ENCODE data around the gene PUM1. TPM values are rescaled to one million over a fixed set of nuclear protein-coding genes. Genes with fewer than 3 reads are reported as not detected.

PUM1 gene
- total and polyA plus RNA-seq, 2 of the 4 experiments (the other 2 are of a cell fraction) = 75.4 to 137 TPM

DNA sequence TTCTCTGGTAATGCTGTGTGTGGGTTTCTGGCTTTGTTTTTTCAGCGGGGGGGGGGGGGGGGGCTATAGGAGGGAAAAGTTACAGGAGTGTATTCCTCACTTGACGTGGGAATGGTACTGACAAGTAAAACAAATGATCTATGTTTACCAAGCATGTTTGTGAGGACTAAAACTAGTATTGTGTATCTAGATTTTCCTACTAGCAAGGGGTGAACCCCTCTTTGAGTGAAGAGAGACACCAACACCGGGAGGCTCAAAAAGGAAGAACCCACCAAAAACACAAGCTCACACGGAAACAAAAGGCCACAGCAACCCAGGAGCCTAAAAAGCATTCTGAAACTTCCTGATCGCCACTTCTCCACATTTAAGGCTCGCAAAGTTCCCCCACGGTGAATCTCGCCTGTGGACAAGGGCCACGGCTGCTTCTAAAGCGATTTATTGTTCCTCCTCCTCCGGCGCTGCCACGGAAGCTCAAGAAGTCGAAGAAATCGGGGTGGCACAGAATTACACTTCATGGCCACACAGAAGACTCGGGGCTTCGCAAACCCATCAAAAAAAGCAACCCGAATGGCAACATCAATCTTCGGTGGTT lies 703 bp downstream of the PUM1 start:
- peak overlapping the region; percentile 96 for H3K4me3 ChIP-seq (ENCODE audit: insufficient read depth, low read depth, low read length)
- intact Hi-C loops (cut with micrococcal nuclease) (loop anchor here (2.0 to 5.0 kb wide), 3 partner anchors 82 to 123 kb away; no protein-coding TSS in a partner anchor), in situ Hi-C loops (cut with MboI; ENCODE audit: low sequenced_read_pairs) (no loop called here), dilution Hi-C loops (cut with HindIII; ENCODE audit: low sequenced_read_pairs, unreplicated experiment) (no loop called here)
- no peaks in the 10 kb centered on the region for H3K9me3 ChIP-seq (ENCODE audit: control insufficient read depth, insufficient read depth, low read length)
- no peak; the same call in 1 of the 2 replicates for ATAC-seq (ENCODE audit: low read depth)
- peak overlapping the region; percentile 82 for H2AK5ac ChIP-seq (ENCODE audit: low read depth, low read length)
- BruUV-seq (replicated peaks) = no TSS peak
- ChIA-PET POLR2A (ENCODE audit: unreplicated experiment) (no interaction called here), CTCF (no interaction called here)
- peak overlapping the region; percentile 95 for H3K23ac ChIP-seq (ENCODE audit: low read depth, low read length)
- TF ChIP-seq MAFK (IDR thresholded peaks at IDR 0.05; ENCODE audit: low read depth, low read length) = no peak
- no peak for TF ChIP-seq FOS (IDR thresholded peaks at IDR 0.05; ENCODE audit: low read depth, low read length)
- no peak for TF ChIP-seq MXI1 (IDR thresholded peaks at IDR 0.05; ENCODE audit: borderline replicate concordance, low read depth, low read length)
- peak overlapping the region; percentile 80 for H4K5ac ChIP-seq (ENCODE audit: low read depth, low read length)
- peaks cover 46% of the 10 kb centered on the region for H4K20me1 ChIP-seq (ENCODE audit: insufficient read depth, low read length)
- H4K8ac ChIP-seq (ENCODE audit: low read depth in 2 of 2, low read length in 2 of 2) = peak overlapping the region; percentile 90 to 98
- H3K56ac ChIP-seq (ENCODE audit: extremely low read depth, insufficient read depth, low read length) = peak overlapping the region; percentile 93
- H2BK120ac ChIP-seq (ENCODE audit: low read depth, low read length) = peak overlapping the region; percentile 43
- 0 out of 3 replicates have a peak overlapping the region, but pooled peaks have one; percentile 15 for H2BK15ac ChIP-seq (ENCODE audit: low read depth, low read length)
- peak overlapping the region; percentile 95 for H2AK9ac ChIP-seq (replicated peaks; ENCODE audit: low read depth, low read length, poor library complexity)
- DNase-seq = peak; percentile 17
- H2AFZ ChIP-seq (replicated peaks; ENCODE audit: low read length, poor library complexity) = peak overlapping the region; percentile 99
- no peaks in the 10 kb centered on the region for H3K36me3 ChIP-seq (ENCODE audit: control insufficient read depth, insufficient read depth, low read length)
- H3K79me1 ChIP-seq (ENCODE audit: low read depth in 1 of 2, low read length in 2 of 2) = no peaks in the 10 kb centered on the region
- H3K4ac ChIP-seq (ENCODE audit: low read depth, low read length) = peak overlapping the region; percentile 83
- H3K27me3 ChIP-seq (ENCODE audit: control insufficient read depth, insufficient read depth, low read length) = no peaks in the 10 kb centered on the region
- H4K91ac ChIP-seq (ENCODE audit: insufficient read depth, low read depth, low read length) = peak overlapping the region; percentile 87
- WGBS, 2 experiments (ENCODE audit: extremely low coverage in 2 of 2, insufficient read length in 1 of 2) = 0% methylated on average over 12 of the region's 19 CpGs; no CpG with 5 or more reads in 1 of the 2 experiments
- peak overlapping the region; percentile 78 for H3K14ac ChIP-seq (replicated peaks; ENCODE audit: low read depth, low read length)
- no peak overlapping the region for H2BK20ac ChIP-seq (ENCODE audit: low read depth, low read length)
- H3K9me1 ChIP-seq (ENCODE audit: insufficient read depth, low read length) = no peaks in the 10 kb centered on the region
- H3K4me1 ChIP-seq (ENCODE audit: control insufficient read depth, insufficient read depth, low read length) = peaks cover 4% of the 10 kb centered on the region; the same call in 1 of the 2 replicates
- H3K18ac ChIP-seq (ENCODE audit: low read depth, low read length) = peak overlapping the region; percentile 89
- H3K27ac ChIP-seq (ENCODE audit: insufficient read depth, low read length) = peak overlapping the region; percentile 90
- H3K9ac ChIP-seq (ENCODE audit: low read depth, low read length) = peak overlapping the region; percentile 100
- peak overlapping the region; percentile 89 for H3K4me2 ChIP-seq (ENCODE audit: low read depth, low read length)
- peak overlapping the region; percentile 95 for H2BK5ac ChIP-seq (ENCODE audit: low read depth, low read length, poor library complexity, severe bottlenecking)

All from IMR-90 (cell line).